IPS-15b (cell line): ENCODE measurements around the gene RAP1A.
"Not testable (repeated sequence)": the region's sequence is repeated elsewhere in the genome, so short reads cannot be mapped to it uniquely, and the experiment has no call there.

ENCODE experiments used
- H3K27me3 ChIP-seq: one replicate; pipeline ENCODE4 v1.6.1; 2013; ENCODE audit warnings: low read length; ENCODE audit not compliant: control insufficient read depth, insufficient read depth
- H3K36me3 ChIP-seq: one replicate; pipeline ENCODE4 v1.6.1; 2013; ENCODE audit warnings: low read length; ENCODE audit not compliant: control insufficient read depth, insufficient read depth
- H3K4me1 ChIP-seq: one replicate; pipeline ENCODE4 v1.6.1; 2013; ENCODE audit warnings: mild to moderate bottlenecking, low read length; ENCODE audit not compliant: control insufficient read depth, insufficient read depth
- H3K4me3 ChIP-seq: one replicate; pipeline ENCODE4 v1.5.1; 2013; ENCODE audit warnings: low read depth, low read length
- H3K9ac ChIP-seq: one replicate; pipeline ENCODE4 v1.6.1; 2013; ENCODE audit warnings: low read depth, mild to moderate bottlenecking, low read length
- H3K9me3 ChIP-seq: one replicate; pipeline ENCODE4 v1.6.1; 2013; ENCODE audit warnings: mild to moderate bottlenecking, low read length; ENCODE audit not compliant: control insufficient read depth, insufficient read depth

RAP1A gene

DNA sequence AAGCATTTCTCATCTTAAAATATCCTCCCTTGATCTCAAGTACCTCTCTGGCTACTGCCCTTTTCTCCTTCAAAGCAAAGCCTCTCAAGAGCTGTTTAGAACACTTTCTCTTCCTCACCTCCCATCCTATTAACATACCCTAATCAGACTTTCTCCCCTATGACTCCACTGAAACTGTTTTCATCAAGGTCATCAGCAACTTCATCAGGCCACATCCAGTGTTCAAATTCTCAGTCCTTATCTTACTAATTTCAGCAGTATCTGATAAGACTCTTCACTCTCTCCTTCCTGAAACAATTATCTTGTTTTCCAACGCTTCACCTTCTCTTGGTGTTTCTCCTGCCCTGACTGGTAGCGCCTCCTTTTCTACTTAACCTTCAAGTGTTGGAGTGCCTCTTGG, 1.5 kb upstream of the RAP1A start:
- H3K4me3 ChIP-seq, result no peak overlapping the region
- H3K9ac ChIP-seq, result no peak overlapping the region
- H3K9me3 ChIP-seq, result no peaks in the 10 kb centered on the region
- H3K27me3 ChIP-seq, result no peaks in the 10 kb centered on the region
- H3K4me1 ChIP-seq, result peaks cover 4% of the 10 kb centered on the region
- H3K36me3 ChIP-seq, result no peaks in the 10 kb centered on the region

DNA sequence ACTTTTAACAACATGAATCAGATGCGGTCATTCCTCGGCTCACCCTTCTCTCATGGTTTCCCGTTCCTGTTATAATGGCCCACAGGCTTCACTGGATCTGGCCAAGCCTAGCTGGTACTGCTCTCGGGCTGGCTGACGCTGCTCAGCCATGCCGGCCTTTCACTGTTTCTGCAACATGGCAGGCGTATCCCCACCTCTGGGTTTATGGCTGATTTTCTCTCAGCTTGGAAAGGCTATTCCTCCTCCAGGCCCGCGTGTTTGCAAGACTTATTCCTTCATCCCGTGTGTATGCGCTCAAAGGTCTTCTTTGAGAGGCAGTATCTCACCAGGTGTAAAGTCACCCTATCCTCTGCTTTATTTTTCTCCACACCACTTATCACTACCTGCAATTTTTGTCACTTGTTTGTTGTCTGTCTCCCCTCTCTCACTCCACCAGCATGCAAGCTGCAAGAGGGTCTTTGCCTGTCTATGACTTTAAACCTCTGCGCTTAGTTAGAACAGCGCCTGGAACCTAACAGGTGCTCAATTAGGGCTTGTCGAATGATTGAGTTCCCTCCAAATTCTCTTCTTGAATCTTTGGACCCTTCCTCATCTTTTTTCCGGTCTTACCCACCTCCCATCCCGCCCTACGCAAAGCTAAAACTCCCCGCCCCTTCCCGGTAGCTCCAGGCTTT, 491 bp upstream of the RAP1A start:
- Histone ChIP-seq H3K9me3 (no peaks in the 10 kb centered on the region), H3K36me3 (no peaks in the 10 kb centered on the region), H3K27me3 (no peaks in the 10 kb centered on the region), H3K4me3 (peak overlapping the region; percentile 45), H3K4me1 (peaks cover 4% of the 10 kb centered on the region), H3K9ac (peak overlapping the region; percentile 6)

GRCh38 chr1:111620441-111620971, 917 bp downstream of the RAP1A start:
- H3K9ac ChIP-seq, result peak overlapping the region; percentile 71
- peaks cover 4% of the 10 kb centered on the region for H3K4me1 ChIP-seq
- no peaks in the 10 kb centered on the region for H3K36me3 ChIP-seq
- H3K4me3 ChIP-seq, result peak overlapping the region; percentile 91
- no peaks in the 10 kb centered on the region for H3K9me3 ChIP-seq
- H3K27me3 ChIP-seq, result no peaks in the 10 kb centered on the region

- H3K4me3 ChIP-seq, result peak overlapping the region; percentile 91
- H3K9ac ChIP-seq, result no peak overlapping the region
- no peaks in the 10 kb centered on the region for H3K36me3 ChIP-seq
- no peaks in the 10 kb centered on the region for H3K27me3 ChIP-seq
- H3K4me1 ChIP-seq, result peaks cover 4% of the 10 kb centered on the region
- H3K9me3 ChIP-seq, result no peaks in the 10 kb centered on the region
These were observed 1.5 kb downstream of the RAP1A start for GRCh38 chr1:111621050-111621449.

DNA sequence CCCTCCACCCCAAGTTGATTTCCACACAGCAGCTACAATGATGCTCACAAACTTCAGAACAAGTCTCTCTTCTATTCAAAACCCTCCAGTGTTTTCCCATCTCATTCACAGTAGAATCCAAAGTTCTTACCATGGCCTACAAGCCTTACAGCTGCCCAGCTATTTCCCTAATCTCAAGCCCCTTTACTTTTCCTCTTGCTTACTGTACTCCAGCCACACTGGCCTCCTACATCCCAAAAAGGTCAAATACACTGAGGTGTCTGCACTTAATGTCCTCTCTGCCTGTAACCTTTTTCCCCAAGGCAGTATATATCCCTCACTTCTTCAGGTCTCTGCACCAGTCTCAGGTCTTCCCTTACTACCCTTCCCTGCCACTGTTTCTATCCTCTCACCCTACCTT, 2.6 kb downstream of the RAP1A start:
- Histone ChIP-seq H3K9me3 (no peaks in the 10 kb centered on the region), H3K9ac (no peak overlapping the region), H3K27me3 (no peaks in the 10 kb centered on the region), H3K36me3 (no peaks in the 10 kb centered on the region), H3K4me3 (no peak overlapping the region), H3K4me1 (peaks cover 4% of the 10 kb centered on the region)

DNA sequence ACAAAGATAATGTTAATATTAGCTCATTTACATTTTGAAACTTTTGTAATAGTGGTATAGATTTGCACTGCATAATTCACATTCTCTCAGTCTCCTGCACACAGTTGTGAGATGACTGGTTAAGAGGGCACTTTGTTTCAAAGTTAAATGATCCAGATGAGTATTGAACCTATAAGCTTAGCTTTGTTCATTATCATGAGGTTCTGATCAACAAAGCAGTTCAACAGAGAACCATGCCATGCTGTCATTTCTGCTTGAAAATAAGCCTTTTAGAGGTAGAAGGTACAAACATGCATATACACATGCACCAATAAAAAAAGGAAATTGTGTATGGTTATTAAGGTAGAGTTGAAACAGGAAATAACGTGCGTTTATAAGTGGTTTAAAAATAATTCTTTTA, 4.8 kb downstream of the RAP1A start:
- no peak overlapping the region for H3K4me3 ChIP-seq
- H3K9me3 ChIP-seq, result no peaks in the 10 kb centered on the region
- H3K4me1 ChIP-seq, result peaks cover 11% of the 10 kb centered on the region
- no peaks in the 10 kb centered on the region for H3K27me3 ChIP-seq
- no peaks in the 10 kb centered on the region for H3K36me3 ChIP-seq
- no peak overlapping the region for H3K9ac ChIP-seq

- H3K9ac ChIP-seq, result no peak overlapping the region
- H3K4me3 ChIP-seq, result no peak overlapping the region
- no peaks in the 10 kb centered on the region for H3K9me3 ChIP-seq
- no peaks in the 10 kb centered on the region for H3K36me3 ChIP-seq
- H3K4me1 ChIP-seq, result peaks cover 11% of the 10 kb centered on the region
- H3K27me3 ChIP-seq, result no peaks in the 10 kb centered on the region
These were observed 5.7 kb downstream of the RAP1A start for GRCh38 chr1:111625276-111625675.

DNA sequence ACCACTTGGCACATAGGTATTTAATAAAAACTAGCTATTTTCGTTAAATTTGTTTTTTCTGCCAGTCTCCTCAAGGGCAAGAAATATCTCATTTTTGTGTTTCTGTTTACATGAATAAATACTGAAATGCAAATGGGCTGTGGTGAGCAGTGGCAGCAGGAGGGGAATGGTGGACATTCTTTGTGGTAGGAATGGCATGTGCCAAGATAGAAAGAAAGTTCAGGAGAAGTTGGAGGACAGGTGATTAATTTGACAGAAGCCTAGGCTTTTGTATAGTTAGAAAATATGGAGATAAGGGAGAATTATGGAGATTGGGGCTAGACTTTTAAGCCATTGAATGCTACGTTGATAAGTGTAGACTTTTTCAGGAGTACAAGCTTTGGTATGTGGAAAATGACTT, 8.6 kb downstream of the RAP1A start:
- Histone ChIP-seq H3K9me3 (no peaks in the 10 kb centered on the region), H3K4me3 (no peak overlapping the region), H3K9ac (no peak overlapping the region), H3K27me3 (no peaks in the 10 kb centered on the region), H3K36me3 (no peaks in the 10 kb centered on the region), H3K4me1 (peaks cover 8% of the 10 kb centered on the region)

- Histone ChIP-seq H3K9ac (no peak overlapping the region), H3K4me1 (peaks cover 8% of the 10 kb centered on the region), H3K36me3 (no peaks in the 10 kb centered on the region), H3K27me3 (no peaks in the 10 kb centered on the region), H3K9me3 (no peaks in the 10 kb centered on the region), H3K4me3 (no peak overlapping the region)
These were observed 9.8 kb downstream of the RAP1A start for GRCh38 chr1:111629190-111629954.

DNA sequence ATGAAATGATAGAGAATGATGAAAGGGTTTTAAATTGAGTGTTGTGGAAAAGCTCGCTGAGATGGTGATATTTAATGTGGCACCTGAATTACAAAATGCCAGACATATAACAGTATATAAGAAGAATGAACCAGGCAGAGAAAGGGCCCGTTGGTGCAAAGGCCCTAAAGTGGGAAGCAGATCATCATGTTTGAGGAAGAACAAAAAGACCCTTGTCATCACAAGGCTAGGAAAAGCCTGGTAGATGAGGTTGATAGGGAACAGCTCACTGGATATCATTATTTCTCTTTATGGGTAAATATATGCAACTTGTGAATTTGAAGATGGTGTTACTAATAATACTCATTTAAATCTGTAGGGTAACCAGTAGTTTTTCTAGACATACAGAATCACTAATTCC, 11.0 kb downstream of the RAP1A start:
- H3K9me3 ChIP-seq, result no peaks in the 10 kb centered on the region
- H3K27me3 ChIP-seq, result no peaks in the 10 kb centered on the region
- H3K36me3 ChIP-seq, result no peaks in the 10 kb centered on the region
- H3K4me3 ChIP-seq, result no peak overlapping the region
- H3K4me1 ChIP-seq, result peaks cover 8% of the 10 kb centered on the region
- no peak overlapping the region for H3K9ac ChIP-seq

DNA sequence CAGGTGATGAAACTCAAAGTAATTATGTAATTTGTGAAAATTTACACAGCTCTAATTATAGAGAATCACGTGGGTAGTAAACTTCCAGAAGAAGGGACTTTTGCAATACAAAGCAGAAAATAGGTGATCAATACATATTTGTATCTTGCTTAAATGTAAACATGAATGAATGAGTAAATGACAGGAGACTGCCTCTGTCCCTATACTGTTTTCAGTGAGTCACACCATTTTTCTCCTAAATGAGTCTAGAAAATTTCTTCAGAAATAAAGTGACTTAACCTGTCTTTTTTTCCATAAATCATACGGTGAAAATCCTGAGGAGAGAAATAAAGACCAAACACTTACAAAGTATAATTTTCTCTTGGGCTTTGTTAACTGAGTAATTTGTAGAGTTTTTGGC, 11.9 kb downstream of the RAP1A start:
- H3K9me3 ChIP-seq, result no peaks in the 10 kb centered on the region
- H3K36me3 ChIP-seq, result no peaks in the 10 kb centered on the region
- peaks cover 12% of the 10 kb centered on the region for H3K4me1 ChIP-seq
- no peak overlapping the region for H3K4me3 ChIP-seq
- H3K9ac ChIP-seq, result no peak overlapping the region
- no peaks in the 10 kb centered on the region for H3K27me3 ChIP-seq

GRCh38 chr1:111632771-111633170, 13.2 kb downstream of the RAP1A start:
- H3K9me3 ChIP-seq, H3K9ac ChIP-seq, H3K27me3 ChIP-seq, H3K36me3 ChIP-seq, H3K4me3 ChIP-seq: not testable (repeated sequence)
- peaks cover 12% of the 10 kb centered on the region for H3K4me1 ChIP-seq
